ENCODE data around the gene ESR1. TPM values are rescaled to one million over a fixed set of nuclear protein-coding genes. Genes with fewer than 3 reads are reported as not detected.

The ESR1 gene
- not detected in 2 replicates for total RNA-seq

GRCh38 chr6:151807513-151808370 is at the start of gene ESR1:
ESR1 (plus strand) TSS chr6:151807682; CDS start chr6:151807913, 231 bp downstream.

Data from mammary microvascular endothelial cell (primary cell).